ENCODE data around the gene CDH6.

The CDH6 gene

DNA sequence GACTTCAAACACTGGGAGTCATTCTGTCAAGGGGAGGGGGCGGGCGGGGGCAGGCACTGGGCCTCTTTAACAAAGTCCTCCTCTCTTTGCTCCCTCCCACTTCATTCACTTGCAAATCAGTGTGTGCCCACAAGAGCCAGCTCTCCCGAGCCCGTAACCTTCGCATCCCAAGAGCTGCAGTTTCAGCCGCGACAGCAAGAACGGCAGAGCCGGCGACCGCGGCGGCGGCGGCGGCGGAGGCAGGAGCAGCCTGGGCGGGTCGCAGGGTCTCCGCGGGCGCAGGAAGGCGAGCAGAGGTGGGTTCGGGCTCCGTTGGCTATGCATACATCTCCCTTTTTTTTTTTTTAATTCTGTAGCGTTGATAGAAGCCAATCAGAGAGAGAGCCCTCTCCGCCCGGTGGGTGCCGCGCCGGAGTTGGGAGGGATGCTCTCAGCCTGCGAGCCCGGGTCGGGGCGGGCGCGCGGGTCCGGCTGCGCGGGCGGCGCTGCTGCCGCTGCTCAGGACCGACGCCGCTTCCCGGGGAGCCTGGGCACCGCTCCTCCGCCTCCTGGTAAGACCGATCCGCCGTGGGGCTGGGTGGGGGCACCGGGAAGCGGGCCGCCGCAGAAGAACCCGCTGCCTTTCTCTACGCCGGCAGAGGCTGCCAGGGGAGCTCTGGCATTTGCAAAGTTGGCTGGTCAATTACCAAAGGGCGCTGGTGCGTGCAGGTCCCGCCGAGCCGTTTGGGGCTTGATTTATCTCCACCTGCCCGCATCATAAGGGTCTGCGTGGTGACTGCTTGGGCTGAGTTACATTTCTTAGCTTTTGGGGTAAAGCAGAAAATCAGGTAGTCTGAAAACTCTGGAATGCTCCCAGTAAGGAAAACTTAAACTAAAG is at the start of gene CDH6:
CDH6 (plus strand) TSS at position 96 of the 877 bp plus-strand sequence. CDS start 73,788 bp downstream, outside the sequence.
- TF ChIP-seq NFIC (IDR thresholded peaks at IDR 0.05) (no peak), TAF1 (IDR thresholded peaks at IDR 0.05; ENCODE audit: low read depth) (peak; percentile 80), CREB1 (IDR thresholded peaks at IDR 0.05; ENCODE audit: low read depth) (no peak), CEBPB (IDR thresholded peaks at IDR 0.05) (no peak), EGR1 (IDR thresholded peaks at IDR 0.05) (no peak), EP300 (IDR thresholded peaks at IDR 0.05; ENCODE audit: borderline replicate concordance) (peak; percentile 45; the same call in 1 of the 2 replicates)

DNA sequence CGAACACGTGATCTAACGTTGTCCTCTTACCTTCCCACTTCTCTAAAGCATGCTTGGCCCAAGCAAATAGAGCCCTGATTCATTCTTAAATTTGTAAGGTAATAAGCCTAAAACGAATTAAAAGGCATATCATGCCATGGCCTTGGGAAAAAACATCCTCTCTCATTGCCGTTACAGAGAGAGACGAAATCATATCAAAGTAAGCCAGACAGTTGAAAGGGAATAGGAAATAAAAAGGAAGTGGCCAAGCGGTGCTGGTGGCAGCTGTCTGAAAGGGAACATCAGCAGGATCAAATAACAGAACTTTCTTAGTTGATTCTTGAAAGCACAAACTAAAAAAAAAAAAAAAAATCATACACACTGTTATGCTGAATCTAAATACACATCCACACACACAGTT is 49.1 kb upstream of the CDH6 start:
- TF ChIP-seq CREB1 (IDR thresholded peaks at IDR 0.05; ENCODE audit: low read depth) (no peak), MAX (IDR thresholded peaks at IDR 0.05) (no peak), TAF1 (IDR thresholded peaks at IDR 0.05; ENCODE audit: low read depth) (no peak), NFIC (IDR thresholded peaks at IDR 0.05) (no peak), FOXM1 (IDR thresholded peaks at IDR 0.05; ENCODE audit: borderline replicate concordance, low read depth) (no peak), EGR1 (IDR thresholded peaks at IDR 0.05) (no peak), RAD21 (IDR thresholded peaks at IDR 0.05; ENCODE audit: low read depth) (no peak), ZBTB7A (IDR thresholded peaks at IDR 0.05; ENCODE audit: low read depth) (no peak), TEAD4 (IDR thresholded peaks at IDR 0.05) (no peak), TCF12 (IDR thresholded peaks at IDR 0.05; ENCODE audit: low read depth) (no peak), YY1 (IDR thresholded peaks at IDR 0.05; ENCODE audit: low read depth) (no peak), CEBPB (IDR thresholded peaks at IDR 0.05) (no peak)
- TF ChIP-seq, protein P1, sequence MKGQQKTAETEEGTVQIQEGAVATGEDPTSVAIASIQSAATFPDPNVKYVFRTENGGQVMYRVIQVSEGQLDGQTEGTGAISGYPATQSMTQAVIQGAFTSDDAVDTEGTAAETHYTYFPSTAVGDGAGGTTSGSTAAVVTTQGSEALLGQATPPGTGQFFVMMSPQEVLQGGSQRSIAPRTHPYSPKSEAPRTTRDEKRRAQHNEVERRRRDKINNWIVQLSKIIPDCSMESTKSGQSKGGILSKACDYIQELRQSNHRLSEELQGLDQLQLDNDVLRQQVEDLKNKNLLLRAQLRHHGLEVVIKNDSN (IDR thresholded peaks at IDR 0.05): no peak

DNA sequence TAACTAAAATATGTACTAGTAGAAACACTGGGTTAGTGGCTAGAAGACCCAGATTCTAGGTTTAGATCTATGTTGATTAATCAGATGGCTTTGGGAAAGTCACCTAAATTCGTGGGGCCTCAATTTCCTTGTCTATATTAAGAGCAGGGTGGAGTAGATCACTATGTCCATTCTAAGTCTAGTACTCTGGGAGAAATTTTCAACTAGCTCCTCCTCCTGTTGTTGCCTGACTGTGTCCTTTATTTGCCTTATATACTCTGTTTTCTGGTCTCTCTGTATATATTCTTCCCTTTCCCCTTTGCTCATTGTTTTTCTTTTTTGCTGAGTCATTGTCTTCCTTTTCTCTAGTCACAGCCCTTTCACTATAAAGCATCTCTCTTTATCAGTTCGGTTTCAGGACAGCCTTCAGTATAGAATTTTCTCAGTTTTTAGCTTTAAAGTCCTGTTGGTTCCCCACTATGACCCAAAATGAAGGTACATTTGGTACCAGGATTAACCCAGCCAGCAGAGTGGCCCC is 44.5 kb upstream of the CDH6 start:
- no peak for TF ChIP-seq YY1 (IDR thresholded peaks at IDR 0.05; ENCODE audit: low read depth)
- TF ChIP-seq TAF1 (IDR thresholded peaks at IDR 0.05; ENCODE audit: low read depth): no peak
- no peak for TF ChIP-seq NFIC (IDR thresholded peaks at IDR 0.05)
- TF ChIP-seq CEBPB (IDR thresholded peaks at IDR 0.05): no peak
- no peak for TF ChIP-seq TEAD4 (IDR thresholded peaks at IDR 0.05)
- no peak for TF ChIP-seq MAX (IDR thresholded peaks at IDR 0.05)
- TF ChIP-seq, protein P1 (IDR thresholded peaks at IDR 0.05): no peak
- TF ChIP-seq FOXM1 (IDR thresholded peaks at IDR 0.05; ENCODE audit: borderline replicate concordance, low read depth): no peak
- no peak for TF ChIP-seq RAD21 (IDR thresholded peaks at IDR 0.05; ENCODE audit: low read depth)
- TF ChIP-seq TCF12 (IDR thresholded peaks at IDR 0.05; ENCODE audit: low read depth): no peak
- no peak for TF ChIP-seq CREB1 (IDR thresholded peaks at IDR 0.05; ENCODE audit: low read depth)
- TF ChIP-seq, protein P2, sequence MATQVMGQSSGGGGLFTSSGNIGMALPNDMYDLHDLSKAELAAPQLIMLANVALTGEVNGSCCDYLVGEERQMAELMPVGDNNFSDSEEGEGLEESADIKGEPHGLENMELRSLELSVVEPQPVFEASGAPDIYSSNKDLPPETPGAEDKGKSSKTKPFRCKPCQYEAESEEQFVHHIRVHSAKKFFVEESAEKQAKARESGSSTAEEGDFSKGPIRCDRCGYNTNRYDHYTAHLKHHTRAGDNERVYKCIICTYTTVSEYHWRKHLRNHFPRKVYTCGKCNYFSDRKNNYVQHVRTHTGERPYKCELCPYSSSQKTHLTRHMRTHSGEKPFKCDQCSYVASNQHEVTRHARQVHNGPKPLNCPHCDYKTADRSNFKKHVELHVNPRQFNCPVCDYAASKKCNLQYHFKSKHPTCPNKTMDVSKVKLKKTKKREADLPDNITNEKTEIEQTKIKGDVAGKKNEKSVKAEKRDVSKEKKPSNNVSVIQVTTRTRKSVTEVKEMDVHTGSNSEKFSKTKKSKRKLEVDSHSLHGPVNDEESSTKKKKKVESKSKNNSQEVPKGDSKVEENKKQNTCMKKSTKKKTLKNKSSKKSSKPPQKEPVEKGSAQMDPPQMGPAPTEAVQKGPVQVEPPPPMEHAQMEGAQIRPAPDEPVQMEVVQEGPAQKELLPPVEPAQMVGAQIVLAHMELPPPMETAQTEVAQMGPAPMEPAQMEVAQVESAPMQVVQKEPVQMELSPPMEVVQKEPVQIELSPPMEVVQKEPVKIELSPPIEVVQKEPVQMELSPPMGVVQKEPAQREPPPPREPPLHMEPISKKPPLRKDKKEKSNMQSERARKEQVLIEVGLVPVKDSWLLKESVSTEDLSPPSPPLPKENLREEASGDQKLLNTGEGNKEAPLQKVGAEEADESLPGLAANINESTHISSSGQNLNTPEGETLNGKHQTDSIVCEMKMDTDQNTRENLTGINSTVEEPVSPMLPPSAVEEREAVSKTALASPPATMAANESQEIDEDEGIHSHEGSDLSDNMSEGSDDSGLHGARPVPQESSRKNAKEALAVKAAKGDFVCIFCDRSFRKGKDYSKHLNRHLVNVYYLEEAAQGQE (IDR thresholded peaks at IDR 0.05; ENCODE audit: low read depth): no peak
- TF ChIP-seq EP300 (IDR thresholded peaks at IDR 0.05; ENCODE audit: borderline replicate concordance): no peak
- TF ChIP-seq EGR1 (IDR thresholded peaks at IDR 0.05): no peak
- no peak for TF ChIP-seq ZBTB7A (IDR thresholded peaks at IDR 0.05; ENCODE audit: low read depth)

DNA sequence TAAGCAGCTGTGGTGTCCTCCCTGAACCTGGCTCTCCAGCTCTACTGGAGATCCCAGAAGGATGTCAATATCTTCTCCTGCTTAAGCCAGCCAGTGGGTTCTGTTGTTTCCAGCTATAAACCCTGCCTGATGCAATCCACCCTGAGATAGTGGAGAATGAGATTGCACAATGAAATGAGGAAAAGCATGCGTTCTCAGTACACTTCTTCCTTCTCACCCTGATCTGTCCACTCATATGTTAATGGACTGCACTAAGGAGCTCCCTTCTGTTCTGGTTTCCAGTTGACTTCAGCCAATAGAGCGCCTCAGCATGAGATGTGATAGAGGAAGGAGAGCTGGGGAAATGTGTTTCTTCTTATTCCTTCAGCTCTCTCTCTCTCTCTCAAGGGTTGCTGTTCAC is 40.0 kb upstream of the CDH6 start:
- no peak for TF ChIP-seq RAD21 (IDR thresholded peaks at IDR 0.05; ENCODE audit: low read depth)
- peak; percentile 8; the same call in 1 of the 2 replicates for TF ChIP-seq CEBPB (IDR thresholded peaks at IDR 0.05)

DNA sequence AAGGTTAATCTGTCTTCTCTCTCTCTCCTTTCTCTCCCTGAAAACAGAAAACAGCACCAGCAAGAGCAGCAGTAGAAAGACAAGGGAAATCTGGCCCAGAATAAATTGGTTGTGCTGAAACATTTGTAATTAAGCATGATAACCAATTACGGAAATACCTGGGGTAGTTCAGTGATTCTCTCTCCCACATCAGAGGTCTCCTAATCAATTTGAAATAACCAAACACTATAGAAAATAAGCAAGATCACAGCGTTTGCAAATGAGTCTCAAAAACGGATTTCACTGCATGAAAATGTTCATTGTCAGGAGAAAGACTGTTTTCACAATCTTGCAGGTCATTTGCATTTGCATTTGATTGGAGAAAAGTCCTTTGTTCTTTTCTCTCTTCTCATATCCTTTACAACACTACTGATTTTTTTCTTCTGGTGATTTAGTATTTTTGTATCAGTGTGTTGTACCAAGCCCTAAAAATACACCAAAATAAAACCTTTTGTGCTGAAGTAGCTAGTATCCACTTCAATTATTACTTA is 36.8 kb upstream of the CDH6 start:
- TF ChIP-seq TCF12 (IDR thresholded peaks at IDR 0.05; ENCODE audit: low read depth): no peak
- TF ChIP-seq, protein P1 (IDR thresholded peaks at IDR 0.05): no peak
- TF ChIP-seq ZBTB7A (IDR thresholded peaks at IDR 0.05; ENCODE audit: low read depth): no peak
- no peak for TF ChIP-seq TEAD4 (IDR thresholded peaks at IDR 0.05)
- TF ChIP-seq MAX (IDR thresholded peaks at IDR 0.05): no peak
- no peak for TF ChIP-seq RAD21 (IDR thresholded peaks at IDR 0.05; ENCODE audit: low read depth)
- no peak for TF ChIP-seq YY1 (IDR thresholded peaks at IDR 0.05; ENCODE audit: low read depth)
- TF ChIP-seq CEBPB (IDR thresholded peaks at IDR 0.05): no peak
- TF ChIP-seq FOXM1 (IDR thresholded peaks at IDR 0.05; ENCODE audit: borderline replicate concordance, low read depth): no peak
- TF ChIP-seq, protein P2 (IDR thresholded peaks at IDR 0.05; ENCODE audit: low read depth): no peak
- TF ChIP-seq NFIC (IDR thresholded peaks at IDR 0.05): no peak
- TF ChIP-seq EGR1 (IDR thresholded peaks at IDR 0.05): no peak
- no peak for TF ChIP-seq EP300 (IDR thresholded peaks at IDR 0.05; ENCODE audit: borderline replicate concordance)
- no peak for TF ChIP-seq TAF1 (IDR thresholded peaks at IDR 0.05; ENCODE audit: low read depth)

Measured in Ishikawa (cell line).